Fibroblast of mammary gland (primary cell): Measurements from ENCODE around the gene DPAGT1.

Source experiments
- DNase-seq: peaks from one replicate; pipeline ENCODE4 v3.0.0-alpha.2; 2010; ENCODE audit warnings: low read depth
- H3K4me3 ChIP-seq: 2 replicates; pipeline ENCODE4 v1.5.1; 2011; ENCODE audit warnings: low read depth, mild to moderate bottlenecking, low read length, moderate library complexity; ENCODE audit not compliant: control insufficient read depth
- CTCF ChIP-seq: conservative IDR thresholded peaks from 2 replicates; pipeline ENCODE4 v1.5.1; 2011; ENCODE audit warnings: low read depth, low read length, inconsistent platforms; ENCODE audit not compliant: control insufficient read depth, insufficient read depth

The DPAGT1 gene

GRCh38 chr11:119121008-119121810 lies 19.6 kb upstream of the DPAGT1 start, which contains the start of gene HINFP:
TSS of gene HINFP (plus strand) at chr11:119121580. CDS start at chr11:119126945, 5,365 bp downstream.
- peak; percentile 98 for DNase-seq
- H3K4me3 ChIP-seq, result peak within 1 kb of the TSS; percentile 88
- TF ChIP-seq CTCF, result no peak

- TF ChIP-seq CTCF, result no peak
- H3K4me3 ChIP-seq, result peak overlapping the region; percentile 54
- DNase-seq, result peak; percentile 60
These were observed 19.0 kb upstream of the DPAGT1 start for GRCh38 chr11:119120639-119121007.

DNA sequence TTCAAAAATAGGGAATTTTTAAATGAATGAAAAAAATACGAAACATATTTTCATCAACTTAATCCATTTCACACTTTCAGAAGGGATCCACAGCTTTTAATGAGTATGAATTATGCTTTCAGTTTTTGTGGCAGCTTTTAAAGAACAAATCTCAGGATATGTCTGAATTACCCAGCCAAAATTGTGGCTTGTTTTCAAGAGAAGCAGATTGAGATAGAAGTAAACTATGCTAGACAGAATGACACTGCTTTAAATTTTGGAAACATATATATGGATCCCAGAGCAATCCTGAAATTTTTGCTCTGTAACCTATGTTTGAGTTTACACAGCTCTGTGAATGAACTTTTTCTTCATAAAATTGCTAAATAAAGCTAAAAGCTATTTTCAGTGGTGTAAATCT lies 17.3 kb upstream of the DPAGT1 start:
- DNase-seq, result no peak
- TF ChIP-seq CTCF, result no peak
- no peak overlapping the region for H3K4me3 ChIP-seq

DNA sequence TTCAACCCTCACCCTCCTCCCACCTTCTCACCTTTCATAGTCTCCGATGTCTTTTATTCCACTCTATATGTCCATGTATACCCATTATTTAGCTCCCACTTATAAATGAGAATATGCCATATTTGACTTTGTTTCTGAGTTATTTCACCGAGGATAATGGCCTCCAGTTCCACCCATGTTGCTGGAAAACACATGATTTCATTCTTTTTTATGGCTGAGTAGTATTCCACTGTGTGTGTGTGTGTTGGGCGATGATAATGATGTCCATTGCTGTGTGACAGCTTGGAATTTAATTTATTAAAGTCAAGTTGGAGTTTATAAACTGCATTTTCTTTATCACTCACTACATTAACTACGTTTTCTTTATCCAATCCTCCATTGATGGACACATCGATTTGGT lies 16.6 kb upstream of the DPAGT1 start:
- TF ChIP-seq CTCF, result no peak
- DNase-seq, result no peak

GRCh38 chr11:119117004-119117706 lies 15.5 kb upstream of the DPAGT1 start:
- no peak for DNase-seq
- TF ChIP-seq CTCF, result no peak
- no peak overlapping the region for H3K4me3 ChIP-seq

More for the DNA sequence above, 16.6 kb upstream of the DPAGT1 start:
- H3K4me3 ChIP-seq, result no peak overlapping the region

DNA sequence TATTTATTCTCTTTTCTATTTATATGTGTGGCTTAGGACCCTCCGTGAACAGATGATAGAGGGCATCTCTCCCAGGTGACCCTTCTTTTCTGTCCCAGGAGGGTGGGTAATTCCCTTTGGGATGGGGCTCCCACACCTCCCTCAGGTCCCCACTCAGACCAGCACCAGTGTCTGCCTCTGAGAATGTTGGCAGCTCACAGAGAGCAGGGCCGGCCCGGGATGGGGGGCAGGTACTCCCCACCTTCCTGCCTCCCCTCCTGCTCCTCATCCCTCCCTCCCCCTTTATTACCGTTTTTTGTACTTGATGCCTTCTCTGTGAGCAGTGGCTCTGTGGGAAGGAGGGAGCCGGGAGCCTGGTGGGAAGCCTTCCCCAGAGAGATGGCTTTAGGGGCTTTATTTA lies 14.9 kb upstream of the DPAGT1 start:
- no peak for DNase-seq
- no peak for TF ChIP-seq CTCF
- no peak overlapping the region for H3K4me3 ChIP-seq
